ENCODE data around the gene GGN.

GRCh38 chr19:38417146-38417543 is 29.3 kb upstream of the GGN start:
- TF ChIP-seq YY1 (IDR thresholded peaks at IDR 0.05; ENCODE audit: insufficient read depth, insufficient read length) (no peak), ZNF274 (IDR thresholded peaks at IDR 0.05; ENCODE audit: low read depth, low read length) (no peak)
